ENCODE results near the gene EMC7. TPM values are rescaled to one million over a fixed set of nuclear protein-coding genes. Genes with fewer than 3 reads are reported as not detected.
"Not testable (repeated sequence)": the region's sequence is repeated elsewhere in the genome, so short reads cannot be mapped to it uniquely, and the experiment has no call there.

Gene EMC7
- polyA plus RNA-seq, 1 donor = 46.1 TPM

DNA sequence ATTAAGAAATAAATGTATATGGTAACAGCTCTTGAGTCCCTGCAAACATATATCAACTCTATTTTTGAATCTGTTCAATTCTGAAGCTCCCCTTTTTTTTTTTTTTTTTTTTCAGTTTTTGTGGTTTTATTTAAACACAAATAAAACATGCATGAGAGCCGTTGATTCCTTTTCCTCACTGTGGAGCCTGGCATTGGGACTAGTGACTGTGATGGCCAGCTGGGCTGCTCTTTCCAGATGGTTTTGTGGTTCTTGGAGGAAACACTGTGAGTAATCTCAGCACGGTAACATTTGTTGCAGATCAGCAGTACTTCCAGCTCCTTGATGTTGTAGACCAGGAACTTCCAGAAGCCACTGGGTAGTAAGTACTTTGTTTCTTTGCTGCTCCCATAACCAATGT, 15.9 kb downstream of the EMC7 start:
- DNase-seq (ENCODE audit: low read depth) = no peak

DNA sequence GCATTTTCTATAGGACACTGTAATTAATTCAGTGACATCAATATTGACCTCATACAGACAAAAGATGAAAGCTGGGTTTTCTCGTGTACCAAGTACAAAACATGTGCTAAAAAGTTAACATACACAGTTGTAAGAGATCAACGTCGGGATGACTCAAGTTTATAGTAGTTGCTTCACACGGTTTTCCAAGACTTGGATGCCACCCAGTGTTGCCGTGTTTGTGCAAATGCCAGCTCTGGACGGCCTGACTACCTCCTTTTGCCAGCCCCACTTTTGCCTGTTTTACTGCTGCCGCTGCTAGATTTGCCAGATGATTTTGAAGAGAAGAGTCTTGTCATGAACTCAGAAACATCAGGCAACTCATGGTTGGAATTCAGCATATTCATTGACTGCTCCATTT, 17.6 kb downstream of the EMC7 start:
- DNase-seq (ENCODE audit: low read depth) = no peak

DNA sequence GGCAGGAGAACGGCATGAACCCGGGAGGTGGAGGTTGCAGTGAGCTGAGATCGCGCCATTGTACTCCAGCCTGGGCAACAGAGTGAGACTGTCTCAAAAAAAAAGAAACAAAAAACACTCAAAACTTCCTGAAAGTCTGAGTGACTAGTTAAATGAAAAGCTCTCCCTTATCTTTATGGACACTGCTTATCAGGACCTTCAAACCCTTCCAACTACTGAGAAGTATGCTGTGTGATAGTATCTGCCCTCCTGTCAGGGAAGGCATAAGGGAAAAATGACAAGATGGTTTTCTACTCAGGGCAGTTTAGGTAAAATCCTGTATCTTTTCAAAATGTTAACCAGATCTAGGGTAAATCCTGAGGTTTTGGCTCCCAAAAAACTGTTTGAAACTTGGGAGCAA, 21.8 kb downstream of the EMC7 start:
- DNase-seq (ENCODE audit: low read depth) = no peak

DNA sequence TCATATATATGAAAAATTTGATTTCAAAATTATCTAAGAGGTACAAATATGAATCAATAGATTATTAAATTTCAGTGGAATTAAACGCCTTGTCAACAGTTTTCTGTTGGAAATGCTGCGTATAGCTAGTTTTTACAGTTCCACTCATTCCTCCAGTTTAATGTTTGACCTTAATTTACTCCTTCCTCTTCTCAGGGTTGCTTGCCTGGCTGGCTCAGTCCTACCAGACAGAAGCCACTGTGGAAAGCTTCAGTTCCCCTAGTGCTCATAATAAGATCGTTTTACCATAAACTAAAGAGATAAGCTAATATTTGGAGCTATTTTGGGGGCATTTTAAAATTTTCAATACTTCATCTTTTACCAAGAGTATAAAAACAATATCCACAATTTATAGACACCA, 22.8 kb downstream of the EMC7 start:
- no peak for DNase-seq (ENCODE audit: low read depth)

DNA sequence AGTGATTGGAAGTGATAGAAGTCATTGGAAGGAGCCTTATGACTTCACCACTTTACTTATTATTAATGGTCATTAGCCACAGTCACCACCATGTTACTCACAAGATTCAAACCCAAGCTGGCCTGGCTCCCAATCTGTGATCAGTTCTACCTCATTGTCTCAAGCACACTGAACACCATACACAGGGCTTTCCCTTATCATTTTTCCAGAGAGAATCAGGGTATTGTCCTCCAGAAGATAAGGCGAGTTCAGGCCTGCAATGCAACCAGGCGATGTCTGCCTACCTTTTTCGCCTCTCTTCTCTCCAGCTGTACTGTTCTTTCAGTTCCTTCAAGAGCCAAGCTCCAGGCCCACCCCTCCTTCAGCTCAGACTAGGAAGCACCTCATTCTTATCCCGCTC, 24.9 kb downstream of the EMC7 start:
- no peak for DNase-seq (ENCODE audit: low read depth)

DNA sequence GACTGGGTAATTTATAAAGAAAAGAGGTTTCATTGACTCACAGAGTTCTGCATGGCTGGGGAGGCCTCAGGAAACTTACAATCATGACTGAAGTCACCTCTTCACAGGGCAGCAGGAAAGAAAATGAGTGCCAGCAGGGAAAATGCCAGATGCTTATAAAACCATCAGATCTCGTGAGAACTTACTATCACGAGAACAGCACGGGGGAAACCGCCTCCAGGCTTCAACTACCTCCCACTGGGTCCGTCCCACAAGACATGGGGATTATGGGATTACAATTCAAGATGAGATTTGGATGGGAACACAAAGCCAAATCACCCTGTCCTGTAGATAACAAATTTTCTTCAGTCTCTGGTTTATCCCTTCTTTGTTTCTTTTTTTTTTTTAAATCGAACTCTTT, 31.7 kb downstream of the EMC7 start:
- DNase-seq (ENCODE audit: low read depth) = no peak

DNA sequence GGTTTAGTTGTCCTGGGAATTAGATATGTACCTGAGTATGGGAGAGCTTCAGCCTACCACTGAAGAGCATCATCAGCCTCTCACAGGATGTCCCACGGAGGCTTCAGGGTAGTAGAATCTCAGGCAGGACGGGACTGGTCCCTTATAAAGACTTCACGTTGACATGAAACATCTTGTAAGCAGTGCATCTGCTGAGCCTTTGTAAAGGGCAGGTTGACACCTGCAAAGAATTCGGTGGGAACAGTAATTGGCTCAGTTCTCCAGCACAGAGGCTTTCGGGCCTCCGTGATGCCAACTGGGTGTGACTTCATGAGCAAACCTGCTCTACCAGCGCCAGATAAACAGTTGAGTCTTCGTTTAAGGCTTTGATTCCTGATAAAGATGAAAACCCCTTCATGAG, 35.7 kb downstream of the EMC7 start:
- DNase-seq (ENCODE audit: low read depth) = no peak

DNA sequence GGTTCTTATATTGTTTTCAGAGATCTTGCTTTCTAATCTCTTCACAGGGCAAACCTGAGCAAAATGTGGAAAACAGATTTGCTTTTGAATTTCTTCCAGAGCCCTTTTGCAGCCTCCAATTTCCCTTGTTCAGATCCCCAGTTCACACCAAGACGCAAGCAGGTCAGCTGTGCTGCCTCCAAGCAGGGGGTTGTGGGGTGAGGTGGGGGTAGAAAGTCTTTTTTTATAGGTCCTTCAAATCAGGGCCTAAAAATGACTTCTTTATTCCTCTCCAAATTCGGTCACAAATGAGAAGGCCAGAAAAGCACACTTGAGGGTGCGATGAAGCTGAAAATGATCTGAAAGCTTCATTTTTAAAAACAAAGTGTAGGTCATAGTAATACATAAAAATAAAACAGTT, 36.4 kb downstream of the EMC7 start:
- no peak for DNase-seq (ENCODE audit: low read depth)

DNA sequence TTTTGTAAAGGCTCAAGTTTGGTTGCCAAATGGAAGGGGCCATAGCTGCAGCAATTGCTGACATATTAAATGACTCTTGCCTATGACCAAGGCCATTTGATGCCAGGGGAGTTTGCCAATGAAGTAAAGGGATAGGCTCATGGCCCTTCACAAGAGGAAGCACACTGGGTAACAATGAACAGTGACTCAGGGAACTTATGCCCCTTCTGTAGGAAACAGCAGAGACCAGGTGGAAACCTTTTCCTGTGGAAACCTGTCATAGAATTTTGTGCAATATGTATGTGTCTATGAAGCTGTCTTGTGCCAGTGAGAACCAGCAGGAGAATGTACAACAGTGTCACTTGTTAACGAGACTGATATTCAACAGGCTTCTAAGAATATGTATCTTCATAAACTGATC, 37.2 kb downstream of the EMC7 start:
- no peak for DNase-seq (ENCODE audit: low read depth)

DNA sequence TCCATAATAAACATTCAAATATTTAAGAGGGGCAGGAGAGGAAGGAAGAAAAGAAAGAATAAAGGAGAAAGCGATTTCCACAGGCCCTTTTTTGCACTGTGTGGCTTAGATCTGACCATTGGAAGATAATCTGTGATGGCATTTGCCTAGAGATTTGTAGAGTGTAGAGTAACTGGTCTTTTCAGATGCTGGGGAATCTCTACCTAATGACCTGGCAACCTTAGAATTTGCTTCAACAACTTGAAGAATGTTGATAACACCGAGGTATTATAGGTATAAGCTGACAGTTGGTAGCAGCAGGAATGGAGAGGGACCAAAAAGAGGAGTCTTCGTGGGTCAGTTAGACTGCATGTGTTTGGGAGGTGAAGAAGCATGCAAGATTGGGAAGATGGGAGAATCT, 41.7 kb downstream of the EMC7 start:
- no peak for DNase-seq (ENCODE audit: low read depth)

DNA sequence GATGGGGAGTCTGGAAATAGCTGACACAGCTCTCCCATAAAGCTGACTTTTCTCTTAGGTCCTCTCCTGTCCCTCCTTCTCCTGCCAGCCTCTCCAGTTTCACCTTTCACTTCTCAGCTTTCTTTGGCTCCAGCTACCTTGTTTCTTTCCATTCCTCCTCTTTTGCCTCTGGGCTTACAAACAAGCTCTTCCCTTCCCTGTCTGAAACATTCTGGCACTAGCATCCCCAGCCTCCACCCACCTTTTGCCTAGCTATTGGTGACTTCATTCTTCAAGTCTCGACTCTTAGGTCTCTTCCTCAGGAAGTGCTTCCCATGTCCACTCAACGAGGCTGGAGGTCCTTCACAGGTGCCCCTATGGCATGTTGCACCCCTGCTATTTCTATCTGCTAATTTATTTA, 42.2 kb downstream of the EMC7 start:
- DNase-seq (ENCODE audit: low read depth) = no peak

DNA sequence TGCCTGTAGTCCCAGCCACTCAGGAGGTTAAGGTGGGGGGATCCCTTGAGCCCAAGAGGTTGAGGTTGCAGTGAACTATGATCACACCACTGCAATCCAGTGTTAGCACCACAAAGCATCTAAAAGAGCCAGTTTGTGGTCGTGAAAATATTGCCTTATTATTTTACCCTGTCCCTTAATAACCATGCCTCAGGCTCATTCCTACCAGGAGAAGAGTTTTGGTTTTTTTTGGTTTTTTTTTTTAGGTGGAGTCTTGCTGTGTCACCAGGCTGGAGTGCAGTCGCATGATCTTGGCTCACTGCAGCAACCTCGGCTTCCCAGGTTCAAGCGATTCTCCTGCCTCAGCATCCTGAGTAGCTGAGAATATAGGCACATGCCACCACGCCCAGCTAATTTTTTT, 44.8 kb downstream of the EMC7 start:
- DNase-seq (ENCODE audit: low read depth) = no peak

DNA sequence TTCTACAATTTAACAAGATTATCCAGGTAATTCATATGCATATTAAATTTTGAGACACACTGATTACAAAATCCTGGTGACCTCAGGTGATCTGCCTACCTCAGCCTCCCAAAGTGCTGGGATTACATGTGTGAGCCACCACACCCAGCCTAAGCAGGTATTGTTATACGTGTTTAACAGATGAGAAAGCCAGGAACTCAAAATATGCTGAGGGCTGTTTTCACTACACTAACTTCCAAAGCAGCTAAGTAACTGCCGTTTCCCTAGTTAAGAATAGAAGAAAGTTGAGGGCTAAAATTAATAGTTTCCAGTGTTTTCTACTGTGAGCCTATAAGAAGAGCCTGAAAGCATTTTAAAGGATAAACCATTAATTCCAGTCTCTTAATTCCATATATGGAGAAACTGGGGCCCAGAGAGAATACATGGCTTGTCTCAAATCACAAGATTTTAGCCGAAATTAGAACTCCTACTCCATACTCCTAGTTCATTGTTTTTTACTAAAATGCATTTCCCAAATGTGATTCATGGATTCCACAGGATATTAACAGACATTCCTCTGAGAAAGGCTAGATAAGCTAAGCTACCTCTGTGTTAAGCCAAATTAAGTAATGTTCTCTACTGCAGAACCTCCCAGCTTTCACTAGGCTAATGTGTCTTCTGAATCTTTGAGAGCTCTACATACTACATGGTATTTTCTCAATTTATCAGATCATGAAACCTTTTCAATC, 45.6 kb downstream of the EMC7 start:
- DNase-seq (ENCODE audit: low read depth) = no peak

DNA sequence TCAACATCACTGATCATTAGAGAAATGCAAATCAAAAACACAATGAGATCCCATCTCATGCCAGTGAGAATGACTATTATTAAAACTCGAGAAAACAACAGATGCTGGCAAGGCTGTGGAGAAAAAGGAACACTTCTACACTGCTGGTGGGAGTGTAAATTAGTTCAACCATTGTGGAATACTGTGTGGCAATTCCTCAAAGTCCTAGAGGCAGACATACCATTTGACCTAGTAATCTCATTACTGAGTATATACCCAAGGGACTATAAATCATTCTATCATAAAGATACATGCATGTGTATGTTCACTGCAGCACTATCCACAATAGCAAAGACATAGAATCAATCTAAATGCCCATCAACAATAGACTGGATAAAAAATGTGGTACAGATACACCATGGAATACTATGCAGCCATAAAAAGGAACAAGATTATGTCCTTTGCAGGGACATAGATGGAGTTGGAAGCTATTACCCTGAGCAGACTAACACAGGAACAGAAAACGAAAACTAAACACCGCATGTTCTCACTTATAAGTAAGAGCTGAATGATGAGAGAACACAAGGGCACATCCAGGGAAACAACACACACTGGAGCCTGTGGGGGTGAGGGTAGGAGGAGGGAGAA, 47.5 kb downstream of the EMC7 start:
- no peak for DNase-seq (ENCODE audit: low read depth)

DNA sequence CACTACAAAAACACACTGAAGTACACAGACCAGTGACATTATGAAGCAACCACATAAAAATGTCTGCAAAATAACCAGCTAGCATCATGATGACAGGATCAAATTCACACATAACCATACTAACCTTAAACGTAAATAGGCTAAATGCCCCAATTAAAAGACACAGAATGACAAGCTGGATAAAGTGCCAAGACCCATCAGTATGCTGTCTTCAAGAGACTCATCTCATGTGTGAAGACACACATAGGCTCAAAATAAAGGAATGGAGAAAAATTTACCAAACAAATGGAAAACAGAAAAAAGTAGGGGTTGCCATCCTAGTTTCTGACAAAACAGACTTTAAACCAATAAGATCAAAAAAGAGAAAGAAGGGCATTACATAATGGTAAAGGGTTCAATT, 51.3 kb downstream of the EMC7 start:
- DNase-seq (ENCODE audit: low read depth) = not testable (repeated sequence)

DNA sequence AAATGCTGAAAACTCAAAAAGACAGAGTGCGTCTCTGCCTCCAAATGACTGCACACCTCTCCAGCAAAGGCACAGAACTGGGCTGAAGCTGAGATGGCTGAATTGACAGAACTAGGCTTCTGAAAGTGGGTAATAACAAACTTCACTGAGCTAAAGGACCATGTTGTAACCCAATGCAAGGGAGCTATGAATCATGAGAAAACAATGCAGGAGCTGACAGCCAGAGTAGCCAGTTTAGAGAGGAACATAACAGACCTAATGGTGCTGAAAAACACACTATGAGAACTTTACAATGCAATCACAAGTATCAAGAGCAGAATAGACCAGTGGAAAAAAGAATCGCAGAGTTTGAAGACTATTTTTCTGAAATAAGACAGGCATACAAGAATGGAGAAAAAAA, 52.5 kb downstream of the EMC7 start:
- no peak for DNase-seq (ENCODE audit: low read depth)

DNA sequence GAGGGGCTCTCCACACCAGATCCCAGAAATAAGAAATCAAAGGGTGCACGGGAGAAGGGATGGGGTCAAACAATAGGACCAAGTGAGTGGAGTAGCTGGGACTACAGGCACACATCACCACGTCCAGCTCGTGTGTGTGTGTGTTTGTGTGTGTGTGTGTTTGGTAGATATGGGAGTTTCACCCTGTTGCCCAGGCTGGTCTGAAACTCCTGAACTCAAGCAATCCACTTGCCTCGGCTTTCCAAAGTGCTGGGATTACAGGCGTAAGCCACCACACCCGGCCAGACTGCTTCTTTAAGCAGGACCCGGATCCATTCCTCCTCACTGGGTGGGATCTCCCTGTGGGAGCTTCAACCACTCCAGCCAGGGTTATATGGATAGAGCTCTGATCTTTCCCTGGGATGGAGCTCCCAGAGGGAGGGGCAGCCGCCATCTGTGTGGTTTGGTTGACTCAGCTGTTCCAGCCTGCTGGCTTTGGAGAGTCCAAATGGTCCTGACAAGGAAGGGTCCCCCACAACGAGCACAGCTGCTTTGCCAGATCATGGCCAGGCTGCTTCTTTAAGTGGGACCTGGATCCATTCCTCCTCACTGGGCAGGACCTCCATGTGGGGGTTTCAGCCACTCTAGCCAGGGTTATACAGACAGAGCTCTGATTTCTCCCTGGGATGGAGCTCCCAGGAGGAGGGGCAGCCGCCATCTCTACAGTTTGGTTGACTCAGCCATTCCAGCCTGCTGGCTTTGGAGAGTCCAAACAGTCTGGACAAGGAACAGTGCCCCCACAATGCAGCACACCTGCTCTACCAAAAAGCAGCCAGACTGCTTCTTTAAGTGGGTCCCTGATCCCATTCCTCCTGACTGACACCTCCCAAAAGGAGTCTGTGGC, 53.5 kb downstream of the EMC7 start:
- no peak for DNase-seq (ENCODE audit: low read depth)

DNA sequence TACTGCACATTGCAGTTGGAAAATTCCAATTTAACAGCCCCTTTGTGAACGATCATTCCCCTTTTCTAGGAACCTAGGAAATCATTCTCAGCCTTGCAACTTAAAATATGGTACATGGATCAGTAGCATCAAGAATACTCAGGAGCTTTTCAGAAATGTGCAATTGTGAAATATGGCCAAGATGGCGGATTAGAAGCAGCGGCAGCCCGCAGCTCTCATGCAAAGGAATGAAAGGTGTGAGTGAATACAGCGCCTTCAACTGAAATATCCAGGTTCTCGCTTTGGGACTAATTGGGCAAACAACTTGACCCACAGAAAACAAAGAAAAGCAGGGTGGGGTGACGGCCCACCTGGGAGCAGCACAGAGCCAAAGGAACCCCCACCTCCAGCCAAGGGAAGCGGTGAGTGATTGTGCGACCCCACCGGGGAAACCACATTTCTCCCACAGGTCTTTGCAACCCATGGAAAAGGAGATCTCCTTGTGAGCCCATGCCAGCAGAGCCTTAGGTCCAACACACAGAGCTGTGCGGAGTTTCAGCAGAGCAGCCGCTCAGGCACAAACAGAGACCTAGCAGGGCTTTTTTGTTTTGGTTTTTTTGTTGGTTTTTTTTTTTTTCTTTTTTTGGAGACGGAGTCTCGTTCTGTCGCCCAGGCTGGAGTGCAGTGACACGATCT, 55.1 kb downstream of the EMC7 start:
- DNase-seq (ENCODE audit: low read depth) = no peak

DNA sequence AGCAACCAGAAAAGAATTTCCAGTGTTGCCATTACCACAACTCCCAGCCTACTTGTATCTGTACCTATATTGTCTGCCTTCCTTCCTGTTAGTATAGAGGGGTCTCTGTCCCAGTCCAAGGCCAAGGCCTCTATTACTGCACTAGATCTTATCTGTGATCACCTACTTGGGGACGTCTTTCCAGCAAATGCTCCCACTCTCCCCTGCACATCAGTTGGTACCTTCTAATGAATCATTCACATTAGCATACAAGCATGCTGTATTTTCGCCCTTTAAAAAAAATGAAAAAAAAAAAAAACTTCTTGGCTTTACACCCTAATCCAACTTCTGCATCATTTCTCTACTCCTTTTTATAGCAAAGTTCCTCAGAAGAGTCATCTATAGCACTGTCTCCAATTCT, 57.8 kb downstream of the EMC7 start:
- DNase-seq (ENCODE audit: low read depth) = no peak

DNA sequence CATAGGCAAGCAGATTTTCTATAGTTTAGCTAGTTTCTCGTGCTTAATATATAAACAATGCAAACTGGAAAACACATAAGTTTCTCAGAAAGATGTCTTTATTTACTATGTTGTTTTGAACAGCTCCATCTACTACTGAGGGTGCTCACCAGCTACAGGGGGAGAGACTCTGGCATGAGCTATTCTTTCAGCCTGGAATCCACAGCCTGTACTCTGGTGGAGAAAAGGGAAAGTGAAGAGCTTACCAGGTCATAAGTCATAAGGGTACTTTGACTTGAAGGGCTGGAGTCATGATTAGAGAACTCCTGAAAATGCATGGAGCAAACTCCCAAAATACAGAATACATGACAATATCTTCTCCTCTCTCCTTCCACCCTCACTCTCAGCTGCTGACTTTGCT, 58.3 kb downstream of the EMC7 start:
- no peak for DNase-seq (ENCODE audit: low read depth)

DNA sequence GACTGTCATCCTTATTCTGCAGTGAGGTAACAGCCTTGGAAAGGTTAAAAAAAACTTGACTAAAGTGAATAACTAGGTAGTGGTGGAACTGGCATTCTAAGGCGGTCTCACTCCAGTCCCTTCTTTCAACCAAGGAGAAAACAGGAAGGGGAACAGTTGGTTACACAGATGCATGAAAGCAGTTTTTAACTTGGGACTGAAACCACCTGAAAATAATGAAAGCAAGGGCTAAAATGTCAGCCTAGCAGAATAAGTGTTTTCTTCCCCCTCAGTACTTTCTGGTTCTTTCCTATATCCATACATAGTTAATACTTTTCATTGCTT, 61.9 kb downstream of the EMC7 start:
- DNase-seq (ENCODE audit: low read depth) = no peak

Data from forelimb muscle (tissue), 1 donor.